A172 (cell line): ENCODE data around the gene NPS. TPM values are rescaled to one million over a fixed set of nuclear protein-coding genes. Genes with fewer than 3 reads are reported as not detected.

ENCODE experiments used
- total RNA-seq: library from RNA; depleted of rRNA; stranded (reverse); fragments of >200 nt; shearing (Covaris generic); gene quantifications from 2 replicates; pipeline ENCODE4 v1.2.3, GENCODE V29; 2014; rRNA removed

The NPS gene
- total RNA-seq, 1 experiment from 2014 or later: not detected

Other genes with a start within 250 kb of the NPS start
- gene FOXI2, start 187.9 kb downstream of the NPS start, total RNA-seq: not detected in 2 replicates